DOHH2 (cell line): Measurements from ENCODE around the gene RPS6KA4.

Experiments used
- EZH2phosphoT487 ChIP-seq: fragments of 200-600 bp; sonication (generic); IDR thresholded peaks from 2 replicates; pipeline ENCODE4 v1.6.1; 2017; ENCODE audit warnings: borderline replicate concordance, mild to moderate bottlenecking, antibody characterized with exemption, low read length, moderate library complexity, mixed read lengths
- TF ChIP-seq, protein P1 (sequence below): fragments of 200-600 bp; sonication (generic); IDR thresholded peaks from one replicate; pipeline ENCODE4 v1.5.1; 2014; ENCODE audit warnings: antibody characterized with exemption, mild to moderate bottlenecking, low read depth, low read length; ENCODE audit not compliant: poor library complexity, severe bottlenecking

GRCh38 chr11:64334764-64335735 lies 23.9 kb upstream of the RPS6KA4 start:
- TF ChIP-seq, protein P1, sequence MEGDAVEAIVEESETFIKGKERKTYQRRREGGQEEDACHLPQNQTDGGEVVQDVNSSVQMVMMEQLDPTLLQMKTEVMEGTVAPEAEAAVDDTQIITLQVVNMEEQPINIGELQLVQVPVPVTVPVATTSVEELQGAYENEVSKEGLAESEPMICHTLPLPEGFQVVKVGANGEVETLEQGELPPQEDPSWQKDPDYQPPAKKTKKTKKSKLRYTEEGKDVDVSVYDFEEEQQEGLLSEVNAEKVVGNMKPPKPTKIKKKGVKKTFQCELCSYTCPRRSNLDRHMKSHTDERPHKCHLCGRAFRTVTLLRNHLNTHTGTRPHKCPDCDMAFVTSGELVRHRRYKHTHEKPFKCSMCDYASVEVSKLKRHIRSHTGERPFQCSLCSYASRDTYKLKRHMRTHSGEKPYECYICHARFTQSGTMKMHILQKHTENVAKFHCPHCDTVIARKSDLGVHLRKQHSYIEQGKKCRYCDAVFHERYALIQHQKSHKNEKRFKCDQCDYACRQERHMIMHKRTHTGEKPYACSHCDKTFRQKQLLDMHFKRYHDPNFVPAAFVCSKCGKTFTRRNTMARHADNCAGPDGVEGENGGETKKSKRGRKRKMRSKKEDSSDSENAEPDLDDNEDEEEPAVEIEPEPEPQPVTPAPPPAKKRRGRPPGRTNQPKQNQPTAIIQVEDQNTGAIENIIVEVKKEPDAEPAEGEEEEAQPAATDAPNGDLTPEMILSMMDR = no peak
- no peak for TF ChIP-seq EZH2phosphoT487
